ENCODE measurements around the gene FKBP7.
A peak's percentile ranks its signal among the peaks of the same experiment; 100 is the strongest.
"Not testable (repeated sequence)": the region's sequence is repeated elsewhere in the genome, so short reads cannot be mapped to it uniquely, and the experiment has no call there.

FKBP7 gene

GRCh38 chr2:178448968-178449661 lies 29.3 kb downstream of the FKBP7 start:
- DNase-seq, result no peak

GRCh38 chr2:178441426-178441825 lies 37.0 kb downstream of the FKBP7 start:
- DNase-seq, result no peak

GRCh38 chr2:178436662-178437061 lies 41.7 kb downstream of the FKBP7 start:
- DNase-seq, result no peak

GRCh38 chr2:178429336-178429735 lies 49.1 kb downstream of the FKBP7 start:
- DNase-seq, result no peak

GRCh38 chr2:178428396-178428806 lies 50.0 kb downstream of the FKBP7 start:
- no peak for DNase-seq

- DNase-seq, result no peak
Measured at GRCh38 chr2:178427458-178427857, 50.9 kb downstream of the FKBP7 start.

- DNase-seq, result no peak
Measured at GRCh38 chr2:178426388-178426787, 52.0 kb downstream of the FKBP7 start.

- no peak for DNase-seq
Measured at GRCh38 chr2:178425255-178425827, 53.1 kb downstream of the FKBP7 start.

GRCh38 chr2:178423746-178424145 lies 54.7 kb downstream of the FKBP7 start:
- DNase-seq, result not testable (repeated sequence)

- no peak for DNase-seq
Measured at GRCh38 chr2:178422097-178422496, 56.3 kb downstream of the FKBP7 start.

- no peak for DNase-seq
Measured at GRCh38 chr2:178420463-178420999, 57.9 kb downstream of the FKBP7 start.

GRCh38 chr2:178419123-178419522 lies 59.3 kb downstream of the FKBP7 start:
- DNase-seq, result no peak

GRCh38 chr2:178418426-178418825 lies 60.0 kb downstream of the FKBP7 start:
- no peak for DNase-seq

GRCh38 chr2:178417916-178418315 lies 60.5 kb downstream of the FKBP7 start:
- no peak for DNase-seq

GRCh38 chr2:178415979-178416378 lies 62.4 kb downstream of the FKBP7 start:
- DNase-seq, result no peak

GRCh38 chr2:178414266-178415247 lies 63.8 kb downstream of the FKBP7 start:
- peak; percentile 60 for DNase-seq

All from T-helper 9 cell (primary cell).